Measurements from ENCODE around the gene WWC2. TPM values are rescaled to one million over a fixed set of nuclear protein-coding genes. Genes with fewer than 3 reads are reported as not detected.
A peak's percentile ranks its signal among the peaks of the same experiment; 100 is the strongest.

Gene WWC2
- polyA plus RNA-seq, 3 donors: 54.0 to 71.8 (median 55.6) TPM

- no peak for DNase-seq (ENCODE audit: extremely low read depth in 1 of 11, low read depth in 9 of 11, low spot score in 4 of 11)
Measured at GRCh38 chr4:183327827-183328226, 228.8 kb downstream of the WWC2 start.

- no peak for DNase-seq (ENCODE audit: extremely low read depth in 1 of 11, low read depth in 9 of 11, low spot score in 4 of 11)
Measured at GRCh38 chr4:183328832-183329231, 229.8 kb downstream of the WWC2 start.

GRCh38 chr4:183329244-183329643, 230.2 kb downstream of the WWC2 start:
- no peak for DNase-seq (ENCODE audit: extremely low read depth in 1 of 11, low read depth in 9 of 11, low spot score in 4 of 11)

- DNase-seq (ENCODE audit: extremely low read depth in 1 of 11, low read depth in 9 of 11, low spot score in 4 of 11): no peak
Measured at GRCh38 chr4:183329954-183330742, 231.1 kb downstream of the WWC2 start.

- DNase-seq (ENCODE audit: extremely low read depth in 1 of 11, low read depth in 9 of 11, low spot score in 4 of 11): no peak
Measured at GRCh38 chr4:183330841-183331240, 231.8 kb downstream of the WWC2 start.

GRCh38 chr4:183332447-183332846, 233.4 kb downstream of the WWC2 start:
- peak in 6 of 11 donors; percentile 26 to 52 (median 40) for DNase-seq (ENCODE audit: extremely low read depth in 1 of 11, low read depth in 9 of 11, low spot score in 4 of 11)

- DNase-seq (ENCODE audit: extremely low read depth in 1 of 11, low read depth in 9 of 11, low spot score in 4 of 11): no peak
Measured at GRCh38 chr4:183333202-183333601, 234.1 kb downstream of the WWC2 start.

- DNase-seq (ENCODE audit: extremely low read depth in 1 of 11, low read depth in 9 of 11, low spot score in 4 of 11): no peak
Measured at GRCh38 chr4:183333983-183334382, 234.9 kb downstream of the WWC2 start.

GRCh38 chr4:183335369-183335940, 236.4 kb downstream of the WWC2 start:
- DNase-seq (ENCODE audit: extremely low read depth in 1 of 11, low read depth in 9 of 11, low spot score in 4 of 11): no peak

GRCh38 chr4:183337349-183337748, 238.3 kb downstream of the WWC2 start:
- DNase-seq (ENCODE audit: extremely low read depth in 1 of 11, low read depth in 9 of 11, low spot score in 4 of 11): no peak

GRCh38 chr4:183337833-183338232, 238.8 kb downstream of the WWC2 start:
- DNase-seq (ENCODE audit: extremely low read depth in 1 of 11, low read depth in 9 of 11, low spot score in 4 of 11): no peak

- peak in 1 of 11 donors; percentile 24 for DNase-seq (ENCODE audit: extremely low read depth in 1 of 11, low read depth in 9 of 11, low spot score in 4 of 11)
Measured at GRCh38 chr4:183342541-183343533, 243.8 kb downstream of the WWC2 start.

- no peak for DNase-seq (ENCODE audit: extremely low read depth in 1 of 11, low read depth in 9 of 11, low spot score in 4 of 11)
Measured at GRCh38 chr4:183343730-183344129, 244.7 kb downstream of the WWC2 start.

- no peak for DNase-seq (ENCODE audit: extremely low read depth in 1 of 11, low read depth in 9 of 11, low spot score in 4 of 11)
Measured at GRCh38 chr4:183344523-183345255, 245.6 kb downstream of the WWC2 start.

- no peak for DNase-seq (ENCODE audit: extremely low read depth in 1 of 11, low read depth in 9 of 11, low spot score in 4 of 11)
Measured at GRCh38 chr4:183345261-183345660, 246.2 kb downstream of the WWC2 start.

- no peak for DNase-seq (ENCODE audit: extremely low read depth in 1 of 11, low read depth in 9 of 11, low spot score in 4 of 11)
Measured at GRCh38 chr4:183347146-183347545, 248.1 kb downstream of the WWC2 start.

- DNase-seq (ENCODE audit: extremely low read depth in 1 of 11, low read depth in 9 of 11, low spot score in 4 of 11): no peak
Measured at GRCh38 chr4:183347566-183347965, 248.5 kb downstream of the WWC2 start.

- DNase-seq (ENCODE audit: extremely low read depth in 1 of 11, low read depth in 9 of 11, low spot score in 4 of 11): no peak
Measured at GRCh38 chr4:183348136-183348535, 249.1 kb downstream of the WWC2 start.

All from renal cortex interstitium (tissue), 11 donors.